HS-27A (cell line): ENCODE results near the gene SVOPL.

Experiments
- DNase-seq: peaks from one replicate; pipeline ENCODE4 v3.0.0-alpha.2; 2012; ENCODE audit warnings: low read depth, missing footprints

SVOPL gene

GRCh38 chr7:138607216-138608126 lies 93.7 kb downstream of the SVOPL start:
- DNase-seq, result no peak

- no peak for DNase-seq
These were observed 94.9 kb downstream of the SVOPL start for GRCh38 chr7:138606236-138606635.

- DNase-seq, result no peak
These were observed 97.4 kb downstream of the SVOPL start for GRCh38 chr7:138603549-138604318.

- DNase-seq, result no peak
These were observed 98.7 kb downstream of the SVOPL start for GRCh38 chr7:138602451-138602850.

GRCh38 chr7:138595454-138595853 lies 105.7 kb downstream of the SVOPL start:
- no peak for DNase-seq

- no peak for DNase-seq
These were observed 111.0 kb downstream of the SVOPL start for GRCh38 chr7:138590154-138590553.

GRCh38 chr7:138588986-138589385 lies 112.2 kb downstream of the SVOPL start:
- no peak for DNase-seq

- DNase-seq, result no peak
These were observed 113.7 kb downstream of the SVOPL start for GRCh38 chr7:138587485-138587884.

- no peak for DNase-seq
These were observed 115.7 kb downstream of the SVOPL start for GRCh38 chr7:138585283-138585993.

GRCh38 chr7:138584696-138585095 lies 116.5 kb downstream of the SVOPL start:
- DNase-seq, result no peak

GRCh38 chr7:138584283-138584682 lies 116.9 kb downstream of the SVOPL start:
- DNase-seq, result no peak

- DNase-seq, result no peak
These were observed 120.1 kb downstream of the SVOPL start for GRCh38 chr7:138581065-138581464.

- DNase-seq, result no peak
These were observed 121.5 kb downstream of the SVOPL start for GRCh38 chr7:138579671-138580070.

- DNase-seq, result no peak
These were observed 122.0 kb downstream of the SVOPL start for GRCh38 chr7:138579136-138579535.

GRCh38 chr7:138575897-138576428 lies 125.2 kb downstream of the SVOPL start:
- no peak for DNase-seq

- no peak for DNase-seq
These were observed 127.4 kb downstream of the SVOPL start for GRCh38 chr7:138573741-138574140.

- no peak for DNase-seq
These were observed 130.4 kb downstream of the SVOPL start for GRCh38 chr7:138570715-138571114.

GRCh38 chr7:138569418-138569817 lies 131.7 kb downstream of the SVOPL start:
- no peak for DNase-seq

- no peak for DNase-seq
These were observed 132.5 kb downstream of the SVOPL start for GRCh38 chr7:138568655-138569054.

GRCh38 chr7:138565451-138566114 lies 135.6 kb downstream of the SVOPL start:
- no peak for DNase-seq

GRCh38 chr7:138565071-138565450 lies 136.1 kb downstream of the SVOPL start:
- no peak for DNase-seq

- DNase-seq, result no peak
These were observed 136.8 kb downstream of the SVOPL start for GRCh38 chr7:138564365-138564764.
